ENCODE measurements around the gene SYT7.

GRCh38 chr11:61476371-61476770 lies 104.5 kb downstream of the SYT7 start:
- no peak for TF ChIP-seq CTCF (IDR thresholded peaks at IDR 0.05)
- TF ChIP-seq POLR2A (IDR thresholded peaks at IDR 0.05), result no peak
- no peak for TF ChIP-seq POLR2AphosphoS5 (IDR thresholded peaks at IDR 0.05)
